ENCODE results near the gene SCN4B.
"Not testable (repeated sequence)": the region's sequence is repeated elsewhere in the genome, so short reads cannot be mapped to it uniquely, and the experiment has no call there.

SCN4B gene, protein sequence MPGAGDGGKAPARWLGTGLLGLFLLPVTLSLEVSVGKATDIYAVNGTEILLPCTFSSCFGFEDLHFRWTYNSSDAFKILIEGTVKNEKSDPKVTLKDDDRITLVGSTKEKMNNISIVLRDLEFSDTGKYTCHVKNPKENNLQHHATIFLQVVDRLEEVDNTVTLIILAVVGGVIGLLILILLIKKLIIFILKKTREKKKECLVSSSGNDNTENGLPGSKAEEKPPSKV

DNA sequence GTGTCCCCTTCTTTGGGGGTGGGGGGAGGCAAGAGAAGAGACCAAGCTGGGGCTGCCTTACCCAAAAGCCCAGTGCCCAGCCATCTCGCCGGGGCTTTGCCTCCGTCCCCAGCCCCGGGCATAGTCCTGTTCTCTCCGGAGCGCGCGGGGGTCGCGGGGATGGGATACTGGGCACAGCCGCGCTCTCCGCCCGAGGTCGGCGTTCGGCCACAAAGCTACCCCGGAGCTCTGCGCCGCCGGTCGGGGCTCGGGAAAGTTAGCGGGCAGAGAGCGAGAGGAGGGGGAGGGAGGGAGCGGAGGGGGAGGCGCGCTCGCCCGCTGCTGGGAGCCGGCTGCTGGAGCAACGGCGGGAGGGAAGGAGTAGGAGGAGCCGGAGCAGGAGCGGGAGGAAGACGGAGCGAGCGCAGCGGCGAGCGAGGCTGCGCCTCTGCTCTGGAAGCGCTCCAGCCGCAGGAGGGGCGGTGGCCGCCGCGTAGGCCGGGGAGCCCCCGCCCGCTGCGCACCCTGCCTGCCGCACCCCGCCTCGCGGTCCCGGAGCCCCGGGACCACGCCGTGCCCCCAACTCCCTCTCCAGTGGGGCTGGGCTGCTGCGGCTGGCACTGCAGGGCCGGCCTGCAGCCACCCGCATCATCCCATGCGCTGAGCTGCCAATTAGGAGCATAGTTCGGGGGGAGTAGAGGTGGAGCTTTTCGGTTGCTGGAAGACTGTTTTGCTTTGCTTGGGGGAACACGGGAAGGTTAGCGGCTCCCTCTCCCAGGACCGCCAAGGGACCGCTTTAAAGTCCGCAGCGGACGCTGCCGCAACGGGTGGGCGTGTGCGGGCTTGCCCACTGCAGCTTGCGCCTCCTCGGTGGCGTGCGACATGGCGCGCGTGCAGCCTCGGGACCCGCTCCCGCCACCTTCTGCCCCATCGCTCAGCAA lies at the start of gene SCN4B:
SCN4B (minus strand) TSS at position 272 of the 920 bp plus-strand sequence; CDS start at position 122, 150 bp downstream.
- peak; percentile 57 for DNase-seq (ENCODE audit: low spot score)

DNA sequence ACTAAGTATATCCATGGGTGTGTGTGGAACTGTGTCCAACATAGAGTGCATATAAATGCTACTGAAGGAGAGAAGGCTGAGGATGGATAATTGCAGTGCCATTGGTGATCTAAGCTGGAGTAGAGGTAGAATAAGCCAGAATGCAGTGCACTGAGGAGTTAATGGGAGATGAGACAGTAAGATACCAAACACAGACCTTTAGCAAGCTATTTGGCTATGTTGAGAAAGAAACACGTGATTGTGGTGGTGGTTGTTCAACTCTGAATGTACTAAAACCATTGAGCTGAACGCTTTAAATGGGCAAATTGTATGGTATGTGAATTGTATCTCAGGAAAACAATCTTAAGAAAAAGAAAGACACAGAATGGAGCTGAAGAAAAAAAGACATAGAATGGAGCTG lies 49.3 kb upstream of the SCN4B start:
- no peak for DNase-seq (ENCODE audit: low spot score)

DNA sequence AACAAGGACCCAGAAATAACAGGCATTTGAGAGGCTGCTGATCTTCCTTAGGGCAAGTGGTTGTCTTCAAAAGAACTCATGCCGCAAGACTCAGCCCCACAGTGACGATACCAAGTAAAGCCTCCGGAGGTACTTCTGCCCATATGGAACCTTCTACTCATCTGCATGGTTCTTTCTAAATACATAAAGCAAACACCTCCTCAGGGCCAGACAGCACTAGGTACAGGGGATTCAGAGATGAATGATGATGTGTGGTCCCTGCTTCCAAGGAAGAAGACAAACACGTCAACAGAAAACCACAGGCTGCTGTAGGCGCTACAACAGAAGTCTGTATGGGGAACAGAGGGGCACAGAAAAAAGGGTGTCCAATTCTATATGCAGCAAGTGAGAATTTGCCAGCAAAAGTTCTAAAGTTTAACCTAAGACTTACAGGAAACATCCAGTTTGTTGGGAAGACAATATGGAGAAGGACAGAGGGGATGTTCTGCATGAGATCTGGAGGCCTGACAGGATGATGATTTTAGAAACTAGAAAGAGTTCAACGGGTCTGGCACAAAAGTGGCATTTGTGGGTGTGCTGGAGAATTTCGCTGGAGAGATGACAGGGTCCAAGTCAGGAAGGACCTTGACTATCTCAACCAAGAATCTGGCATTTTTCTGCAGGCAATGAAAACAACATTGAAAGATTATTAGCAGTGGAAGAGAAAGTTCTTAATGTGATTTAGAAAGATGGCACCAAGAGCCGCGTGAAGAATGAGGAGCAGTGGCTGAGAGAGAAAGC lies 48.5 kb upstream of the SCN4B start:
- no peak for DNase-seq (ENCODE audit: low spot score)

DNA sequence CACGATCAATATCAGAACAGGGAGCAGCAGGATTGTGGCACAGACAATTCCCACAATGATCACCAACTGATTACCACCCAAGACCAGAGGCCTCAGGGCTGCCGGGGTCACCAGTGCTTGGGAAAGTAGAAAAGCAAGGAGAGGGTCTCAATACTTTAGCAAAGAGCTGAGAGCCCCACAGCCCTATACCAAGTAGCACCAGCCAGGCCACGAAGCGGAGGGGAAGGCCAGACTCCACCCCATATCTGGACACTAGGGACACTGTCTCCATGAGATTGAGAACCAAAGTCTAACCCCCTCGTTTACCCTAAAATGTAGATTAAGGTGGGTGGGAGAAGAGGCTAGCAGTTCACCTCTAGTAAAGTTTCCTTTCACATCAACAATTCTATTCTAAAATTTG lies 47.9 kb upstream of the SCN4B start:
- DNase-seq (ENCODE audit: low spot score), result no peak

DNA sequence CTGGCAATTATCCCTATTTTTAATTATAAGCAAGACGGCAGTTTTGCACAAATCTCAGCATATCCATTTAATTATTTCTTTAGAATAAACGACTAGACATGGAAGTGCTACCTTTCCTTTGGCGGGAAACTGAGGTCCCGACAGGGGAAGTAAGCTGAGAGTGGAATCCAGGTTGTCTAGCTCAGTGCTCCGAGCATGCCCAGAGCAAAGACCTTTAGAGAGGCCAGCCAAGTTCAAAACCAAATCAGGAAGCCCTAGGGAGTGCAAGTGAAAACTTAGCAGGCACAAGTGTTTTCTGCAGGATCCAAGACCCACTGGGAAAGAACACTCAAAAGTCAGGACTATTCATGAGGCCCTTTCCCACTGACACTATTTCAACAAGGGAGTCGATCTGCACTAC lies 46.5 kb upstream of the SCN4B start:
- no peak for DNase-seq (ENCODE audit: low spot score)

DNA sequence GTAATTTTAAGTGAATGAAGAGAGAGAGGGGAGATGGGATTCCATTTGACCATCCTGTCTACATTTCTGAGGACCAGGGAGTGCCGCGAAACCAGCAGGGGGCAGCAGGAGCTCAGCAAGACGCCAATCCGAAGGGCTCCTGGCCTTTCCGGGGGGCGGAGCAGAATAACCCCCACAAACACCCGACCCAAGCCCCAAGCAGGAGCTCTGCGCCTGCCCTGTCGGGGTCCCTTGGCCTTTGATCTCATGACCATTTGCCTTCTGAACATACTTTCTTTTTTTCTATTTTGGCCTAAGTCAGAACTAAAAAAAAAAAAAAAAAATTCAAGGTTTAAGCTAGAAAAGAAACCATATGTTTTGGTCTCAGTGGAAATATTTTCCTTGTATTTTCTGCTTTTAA lies 45.7 kb upstream of the SCN4B start:
- peak; percentile 61 for DNase-seq (ENCODE audit: low spot score)

DNA sequence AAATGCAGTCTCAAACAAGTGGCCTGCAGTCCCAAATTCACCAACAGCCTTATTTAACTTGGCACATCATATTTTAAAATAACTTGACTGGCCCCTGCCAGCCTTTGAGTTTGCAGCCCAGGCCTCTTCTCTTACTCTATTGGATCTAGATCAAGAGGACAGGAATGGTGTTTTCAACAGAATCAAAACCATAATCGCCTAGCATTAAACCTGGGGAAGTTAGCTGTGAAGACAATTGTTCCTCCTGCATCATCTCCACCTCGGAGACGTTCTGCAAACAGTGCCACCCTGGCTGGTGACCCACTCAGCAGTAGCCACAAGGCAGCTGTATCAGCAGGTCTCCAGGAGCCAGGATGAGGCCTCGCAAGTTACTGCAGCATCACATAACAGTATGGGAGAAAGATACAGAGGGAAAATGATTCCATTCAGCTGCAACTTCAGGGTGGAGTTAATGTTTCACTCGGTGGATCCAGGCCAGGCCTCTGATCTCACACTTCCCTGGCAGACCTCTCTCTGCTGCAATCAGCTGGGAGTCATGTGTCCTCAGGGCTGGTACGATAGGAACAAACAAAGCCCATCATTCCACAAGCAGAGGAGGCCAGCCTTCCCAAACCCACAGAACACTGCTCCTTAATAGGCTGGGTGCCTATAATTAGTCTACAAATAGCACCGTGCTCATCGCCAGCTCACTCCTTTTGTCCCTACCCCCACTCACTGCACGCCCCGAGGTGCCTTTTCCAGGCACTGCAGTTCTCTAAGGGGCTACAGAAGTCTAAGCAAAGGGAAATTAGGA lies 42.4 kb upstream of the SCN4B start:
- peak; percentile 95 for DNase-seq (ENCODE audit: low spot score)

DNA sequence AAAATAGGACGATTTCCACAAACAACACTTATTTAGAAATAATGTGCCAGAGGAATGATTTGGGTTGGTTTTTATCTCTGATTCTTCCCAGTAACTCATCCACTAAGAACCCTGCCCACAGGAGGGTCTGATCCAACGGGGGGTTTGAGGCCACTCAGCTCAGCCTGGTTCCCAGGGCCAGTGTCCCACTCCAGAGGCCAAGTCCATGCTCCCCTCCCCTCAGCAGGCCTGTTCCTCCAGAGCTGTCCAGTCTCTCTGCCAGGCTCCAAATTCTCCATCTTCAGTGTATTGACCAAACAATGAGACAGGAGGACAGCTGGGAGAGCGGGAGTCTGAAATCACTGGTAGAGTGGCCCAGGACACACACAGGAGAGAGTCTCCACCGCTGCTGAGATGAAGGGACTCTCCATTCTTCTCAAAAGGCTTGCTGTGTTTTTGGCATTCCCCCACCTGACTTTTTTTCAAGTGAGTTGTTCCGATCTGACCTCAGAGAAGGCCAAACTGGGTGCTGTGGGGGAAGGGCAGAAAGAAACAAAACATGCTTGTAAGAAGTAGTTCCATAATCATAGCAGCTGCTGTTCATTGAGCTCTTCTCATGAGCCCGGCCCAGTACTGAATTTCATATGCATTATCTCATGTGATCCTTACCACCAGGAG lies 41.4 kb upstream of the SCN4B start:
- no peak for DNase-seq (ENCODE audit: low spot score)

DNA sequence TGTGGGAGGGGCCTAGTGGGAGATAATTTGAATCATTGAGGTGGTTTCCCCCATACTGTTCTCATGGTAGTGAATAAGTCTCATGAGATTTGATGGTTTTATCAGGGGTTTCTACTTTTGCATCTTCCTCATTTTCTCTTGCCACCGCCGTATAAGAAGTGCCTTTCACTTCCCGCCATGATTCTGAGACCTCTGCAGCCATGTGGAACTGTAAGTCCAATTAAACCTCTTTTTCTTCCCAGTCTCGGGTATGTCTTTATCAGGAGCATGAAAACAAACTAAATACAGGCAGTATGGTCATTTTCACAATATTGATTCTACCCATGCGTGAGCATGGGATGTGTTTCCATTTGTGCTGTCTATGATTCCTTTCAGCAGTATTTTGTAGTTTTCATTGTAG lies 40.2 kb upstream of the SCN4B start:
- DNase-seq (ENCODE audit: low spot score), result not testable (repeated sequence)

DNA sequence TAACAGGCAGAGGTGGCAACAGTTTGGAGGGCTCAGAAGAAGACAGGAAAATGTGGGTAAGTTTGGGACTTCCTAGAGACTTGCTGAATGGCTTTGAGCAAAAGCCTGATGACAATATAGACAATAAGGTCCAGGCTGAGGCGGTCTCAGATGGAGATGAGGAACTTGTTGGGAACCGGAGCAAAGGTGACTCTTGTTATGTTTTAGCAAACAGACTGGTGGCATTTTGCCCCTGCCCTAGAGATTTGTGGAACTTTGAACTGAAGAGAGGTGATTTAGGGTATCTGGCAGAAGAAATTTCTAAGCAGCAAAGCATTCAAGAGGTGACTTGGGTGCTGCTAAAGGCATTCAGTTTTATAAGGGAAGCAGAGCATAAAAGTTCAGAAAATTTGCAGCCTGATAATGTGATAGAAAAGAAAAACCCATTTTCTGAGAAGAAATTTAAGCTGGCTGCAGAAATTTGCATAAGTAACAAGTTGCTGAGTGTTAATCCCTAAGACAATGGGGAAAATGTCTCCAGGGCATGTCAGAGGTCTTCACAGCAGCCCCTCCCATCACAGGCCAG lies 38.4 kb upstream of the SCN4B start:
- not testable (repeated sequence) for DNase-seq (ENCODE audit: low spot score)

DNA sequence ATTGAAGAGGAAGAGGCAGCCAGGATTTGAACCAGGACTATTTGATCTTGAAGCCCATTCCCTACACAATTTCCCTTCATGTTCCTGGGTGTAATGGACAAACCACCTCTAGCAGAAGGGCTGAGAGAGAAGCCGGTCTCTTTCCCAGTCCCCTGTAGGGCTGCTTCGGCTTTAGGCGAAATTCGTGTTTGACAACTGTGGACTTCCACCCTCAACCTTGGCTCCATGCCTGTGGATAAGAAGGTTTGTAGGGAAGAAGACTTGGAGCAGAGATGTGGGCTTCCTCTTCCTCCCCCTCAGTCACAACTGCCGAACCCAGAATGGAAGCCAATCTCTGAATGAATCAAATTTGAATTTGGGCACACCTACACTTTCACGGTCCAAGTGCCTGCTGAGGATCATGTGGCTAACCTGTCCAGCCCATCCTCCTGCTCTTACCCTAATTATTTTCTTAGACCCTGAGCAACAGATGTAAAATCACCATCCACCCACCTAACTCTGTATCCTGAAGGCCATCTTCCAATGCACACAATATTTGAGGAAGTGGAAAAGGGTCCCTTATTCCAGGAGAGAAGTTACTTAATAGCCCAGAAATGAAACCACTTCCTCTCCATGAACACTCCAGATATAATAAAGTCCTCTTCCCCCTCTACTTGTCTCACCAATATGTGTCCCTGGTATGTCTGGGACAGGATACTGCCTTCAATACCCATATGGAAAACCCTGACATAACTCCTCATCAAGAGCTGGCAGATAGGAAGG lies 33.9 kb upstream of the SCN4B start:
- no peak for DNase-seq (ENCODE audit: low spot score)

DNA sequence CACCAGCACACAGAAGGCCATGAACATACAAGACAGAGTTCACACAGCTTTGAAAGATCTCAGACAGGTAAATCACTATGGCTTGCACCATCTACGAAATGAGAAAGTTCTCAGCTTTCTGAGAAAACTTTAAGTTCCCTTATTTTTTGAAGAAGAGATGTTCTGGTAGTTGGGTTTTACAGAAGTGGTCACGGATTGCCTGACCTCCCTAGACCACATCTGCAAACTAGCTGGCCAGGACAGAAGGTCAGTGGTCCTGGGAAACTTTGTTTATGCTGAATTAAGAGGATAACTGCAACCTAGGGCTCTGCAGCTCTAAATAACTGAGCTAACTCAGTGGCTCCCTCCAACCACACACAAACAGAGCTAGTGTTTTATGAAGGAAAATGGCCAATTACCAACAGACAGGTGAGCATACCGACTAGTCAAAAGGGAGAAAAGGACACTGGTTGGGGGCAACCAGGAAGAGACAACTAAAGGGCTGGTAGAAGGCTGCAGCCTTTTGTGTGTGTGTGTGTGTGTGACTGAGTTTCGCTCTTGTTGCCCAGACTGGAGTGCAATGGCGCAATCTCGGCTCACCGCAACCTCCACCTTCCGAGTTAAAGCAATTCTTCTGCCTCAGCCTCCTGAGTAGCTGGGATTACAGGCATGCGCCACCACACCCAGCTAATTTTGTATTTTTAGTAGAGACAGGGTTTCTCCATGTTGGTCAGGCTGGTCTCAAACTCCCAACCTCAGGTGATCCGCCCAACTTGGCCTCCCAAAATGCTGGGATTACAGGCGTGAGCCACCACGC lies 32.4 kb upstream of the SCN4B start:
- DNase-seq (ENCODE audit: low spot score), result no peak

DNA sequence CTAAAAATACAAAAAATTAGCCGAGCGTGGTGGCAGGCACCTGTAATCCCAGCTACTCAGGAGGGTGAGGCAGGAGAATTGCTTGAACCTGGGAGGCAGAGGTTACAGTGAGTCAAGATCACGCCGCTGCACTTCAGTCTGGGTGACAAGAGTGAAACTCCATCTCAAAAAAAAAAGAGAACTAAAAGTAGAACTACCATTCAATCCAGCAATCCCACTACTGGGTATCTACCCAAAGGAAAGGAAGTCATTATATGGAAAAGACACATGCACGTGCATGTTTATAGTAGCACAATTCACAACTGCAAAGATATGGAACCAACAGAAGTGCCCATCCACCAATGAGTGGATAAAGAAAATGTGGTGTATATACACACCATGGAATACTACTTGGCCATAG lies 31.1 kb upstream of the SCN4B start:
- not testable (repeated sequence) for DNase-seq (ENCODE audit: low spot score)

DNA sequence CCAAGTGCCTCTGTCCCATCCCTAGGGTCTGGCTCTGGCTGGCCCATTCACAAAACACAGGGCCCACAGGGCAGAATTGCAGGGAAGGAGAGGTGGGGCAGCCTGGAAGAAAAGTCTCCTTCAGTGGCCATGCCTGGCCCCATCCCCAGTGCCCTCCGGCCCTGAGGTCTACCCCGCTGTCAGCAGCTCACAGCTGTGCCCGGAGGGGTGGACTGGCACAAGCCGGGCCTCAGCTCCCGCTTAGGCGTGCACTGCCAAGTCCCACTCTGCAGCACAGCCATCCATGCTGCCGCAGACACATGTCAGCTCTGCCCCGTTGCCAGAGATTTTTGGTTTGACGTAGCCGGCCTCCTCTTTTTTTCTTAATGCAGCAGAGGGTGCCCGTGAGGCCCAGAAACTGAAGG lies 27.7 kb upstream of the SCN4B start:
- DNase-seq (ENCODE audit: low spot score), result peak; percentile 21

DNA sequence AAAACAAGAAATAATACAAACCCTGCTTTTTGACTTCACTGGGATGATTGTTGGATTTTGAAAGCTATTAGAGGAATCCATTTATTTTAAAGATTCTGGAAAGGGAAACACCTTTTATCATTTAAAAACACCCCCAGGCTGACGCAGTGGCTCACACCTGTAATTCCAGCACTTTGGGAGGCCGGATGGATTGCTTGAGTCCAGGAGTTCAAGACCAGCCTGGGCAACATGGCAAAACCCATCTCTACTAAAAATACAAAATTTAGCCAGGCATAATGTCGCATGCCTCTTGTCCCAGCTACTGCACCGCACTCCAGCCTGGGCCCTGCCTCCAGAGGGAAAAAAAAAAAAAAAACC lies 24.1 kb upstream of the SCN4B start:
- no peak for DNase-seq (ENCODE audit: low spot score)

DNA sequence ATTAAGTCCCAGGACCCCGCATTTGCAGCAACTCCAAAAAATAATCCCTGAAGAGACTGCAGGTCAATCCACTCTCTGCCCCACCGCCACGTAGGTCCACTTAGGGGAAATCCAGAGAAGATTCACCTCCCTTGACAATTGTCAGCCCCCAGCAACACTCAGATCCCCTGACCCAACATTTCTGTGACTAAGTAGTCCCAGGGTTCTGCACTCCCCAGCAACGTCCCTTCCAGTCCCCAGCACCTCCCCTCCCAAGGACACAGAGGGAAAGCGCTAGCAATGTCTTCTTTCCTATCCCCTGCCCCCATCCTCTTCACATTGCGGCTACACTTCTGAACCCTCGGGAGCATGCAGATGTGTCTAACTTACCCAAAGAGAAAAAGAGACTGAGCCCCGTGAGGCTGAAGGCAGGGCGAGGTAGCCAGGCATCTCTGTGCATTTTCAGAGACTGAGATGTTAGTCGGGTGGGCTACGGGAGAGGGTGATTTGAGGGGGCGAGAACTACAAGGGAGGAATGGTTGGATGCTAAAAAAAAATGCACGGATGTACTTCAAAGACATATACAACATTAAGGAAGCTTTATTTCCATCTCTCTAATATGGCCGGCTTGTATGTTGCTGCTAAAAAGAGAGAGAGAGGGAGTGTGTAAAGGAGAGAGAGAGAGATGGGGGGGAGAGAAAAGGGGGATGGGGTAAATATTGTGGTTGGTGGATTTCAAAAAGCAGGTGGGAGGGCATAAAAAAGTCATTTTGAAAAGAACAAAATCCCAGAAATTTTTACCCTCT lies 23.6 kb upstream of the SCN4B start, which contains the start of gene SCN2B:
SCN2B (minus strand) TSS at position 647 of the 785 bp plus-strand sequence; CDS start at position 439, 208 bp downstream.
- DNase-seq (ENCODE audit: low spot score), result no peak

DNA sequence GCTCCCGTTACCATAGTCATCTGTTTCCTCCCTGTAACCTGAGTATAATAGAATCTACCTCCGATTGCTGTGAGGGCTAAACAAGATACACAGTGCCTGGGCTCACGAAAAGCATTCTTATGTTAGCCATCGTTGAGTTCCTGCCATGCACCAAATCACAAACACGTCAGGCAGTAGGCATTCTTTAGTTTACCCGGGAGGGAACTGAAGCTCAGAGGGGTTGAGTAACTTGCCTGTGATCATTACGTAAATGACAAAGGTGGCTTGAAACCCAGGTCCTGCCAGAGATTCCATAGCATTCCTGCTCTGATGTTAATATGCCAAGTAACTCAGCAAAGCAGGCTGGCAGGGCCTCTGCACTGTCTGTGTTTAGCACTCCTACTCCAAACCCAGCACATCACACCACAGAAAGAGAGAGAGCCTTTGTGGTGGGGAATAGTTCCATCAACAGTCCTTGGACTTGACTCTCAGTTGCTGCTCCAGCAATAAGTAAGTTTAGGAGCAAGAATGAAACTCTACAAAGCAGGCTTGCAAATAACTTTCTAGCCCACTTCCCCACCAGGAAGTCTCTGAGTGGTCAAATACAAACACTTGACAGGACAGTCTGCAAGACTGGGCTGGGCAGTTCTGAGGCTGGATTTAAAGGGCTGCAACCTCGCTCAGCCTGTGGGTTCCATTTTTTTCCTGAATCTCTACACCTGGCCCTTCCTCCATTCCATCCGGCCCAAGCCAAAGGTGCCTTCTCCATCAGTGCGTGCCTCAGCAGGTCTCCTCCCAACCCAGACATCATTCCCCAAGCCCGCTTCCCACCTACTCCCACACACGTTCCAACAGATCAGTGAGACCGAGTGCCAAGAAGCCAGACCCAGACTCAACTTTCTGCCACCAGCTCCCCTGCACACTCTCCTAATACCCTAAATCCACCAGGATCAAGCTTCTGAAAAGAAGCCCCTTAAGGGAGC lies 22.7 kb upstream of the SCN4B start:
- DNase-seq (ENCODE audit: low spot score), result peak; percentile 87
